IMR-90 (cell line): ENCODE measurements around the gene CRLF1. TPM values are rescaled to one million over a fixed set of nuclear protein-coding genes. Genes with fewer than 3 reads are reported as not detected.

Experiments
- CTCF ChIP-seq: conservative IDR thresholded peaks from 2 replicates; pipeline ENCODE4 v1.5.1; 2012; ENCODE audit warnings: mild to moderate bottlenecking, low read depth, low read length, improper control_type of control experiment
- MAFK ChIP-seq: IDR thresholded peaks from 2 replicates; pipeline ENCODE4 v1.6.1; 2012; ENCODE audit warnings: low read depth, low read length, improper control_type of control experiment
- polyA plus RNA-seq, 3 experiments: library from polyadenylated mRNA; depleted of rRNA; stranded (reverse); fragments of >200 nt; gene quantifications; 2 replicates each; pipeline ENCODE4 v1.2.3, GENCODE V29; 2012; ENCODE audit warnings: low replicate concordance in 1 of 3
- total RNA-seq: library from RNA; depleted of rRNA; stranded (reverse); fragments of >200 nt; gene quantifications from 2 replicates; pipeline ENCODE4 v1.2.3, GENCODE V29; 2012

Gene CRLF1
- total and polyA plus RNA-seq, 2 of the 4 experiments (the other 2 are of a cell fraction) = 0.18 to 3.1 TPM

GRCh38 chr19:18588611-18589379 is 17.8 kb downstream of the CRLF1 start, which contains the start of gene REX1BD (continued):
- TF ChIP-seq CTCF (peak; percentile 75), MAFK (no peak)
